Fibroblast of skin of right quadriceps (primary cell): ENCODE results near the gene PIR.

Source experiments
- DNase-seq: peaks from one replicate; pipeline ENCODE4 v3.0.0-alpha.2; 2013

PIR gene

GRCh38 chrX:15493118-15493962, at the start of gene PIR:
Gene PIR (minus strand): TSS chrX:15493333. CDS start chrX:15491257, 2,076 bp downstream.
- peak; percentile 73 for DNase-seq

GRCh38 chrX:15530318-15530717, 37.2 kb upstream of the PIR start:
- no peak for DNase-seq

GRCh38 chrX:15529165-15529564, 36.0 kb upstream of the PIR start:
- DNase-seq, result no peak

GRCh38 chrX:15525664-15526416, 32.7 kb upstream of the PIR start:
- no peak for DNase-seq

- peak; percentile 18 for DNase-seq
These were observed 31.3 kb upstream of the PIR start for GRCh38 chrX:15524417-15524816.

GRCh38 chrX:15523088-15523487, 30.0 kb upstream of the PIR start:
- no peak for DNase-seq

GRCh38 chrX:15522464-15522863, 29.3 kb upstream of the PIR start:
- no peak for DNase-seq

- no peak for DNase-seq
These were observed 22.8 kb upstream of the PIR start for GRCh38 chrX:15515931-15516330.

GRCh38 chrX:15514279-15514678, 21.1 kb upstream of the PIR start:
- DNase-seq, result no peak

GRCh38 chrX:15512401-15512965, 19.4 kb upstream of the PIR start:
- DNase-seq, result peak; percentile 3

GRCh38 chrX:15511563-15511962, 18.4 kb upstream of the PIR start:
- DNase-seq, result no peak

GRCh38 chrX:15509845-15510244, 16.7 kb upstream of the PIR start:
- no peak for DNase-seq

GRCh38 chrX:15507005-15507404, 13.9 kb upstream of the PIR start:
- no peak for DNase-seq

GRCh38 chrX:15505101-15505500, 12.0 kb upstream of the PIR start:
- DNase-seq, result no peak

- DNase-seq, result no peak
These were observed 11.5 kb upstream of the PIR start for GRCh38 chrX:15504661-15505060.

- no peak for DNase-seq
These were observed 8.4 kb upstream of the PIR start for GRCh38 chrX:15501506-15501905.

GRCh38 chrX:15500497-15500966, 7.4 kb upstream of the PIR start, which contains the start of gene BMX:
Gene BMX (plus strand): TSS chrX:15500807. CDS start chrX:15508354, 7,547 bp downstream.
- DNase-seq, result no peak

- DNase-seq, result no peak
These were observed 6.8 kb upstream of the PIR start for GRCh38 chrX:15499976-15500375.

GRCh38 chrX:15498741-15499140, 5.6 kb upstream of the PIR start:
- DNase-seq, result no peak

- DNase-seq, result peak; percentile 25
These were observed 4.7 kb upstream of the PIR start for GRCh38 chrX:15497865-15498264.

GRCh38 chrX:15496824-15497223, 3.7 kb upstream of the PIR start:
- no peak for DNase-seq

GRCh38 chrX:15495801-15496200, 2.7 kb upstream of the PIR start:
- DNase-seq, result no peak

GRCh38 chrX:15492469-15492868, 664 bp downstream of the PIR start:
- DNase-seq, result no peak

GRCh38 chrX:15483891-15484290, 9.2 kb downstream of the PIR start:
- no peak for DNase-seq
